Measurements from ENCODE around the gene PPP1R16B.
"Not testable (repeated sequence)": the region's sequence is repeated elsewhere in the genome, so short reads cannot be mapped to it uniquely, and the experiment has no call there.

Gene PPP1R16B

GRCh38 chr20:38855356-38855755, 49.9 kb downstream of the PPP1R16B start:
- DNase-seq, result no peak

GRCh38 chr20:38856570-38856969, 51.1 kb downstream of the PPP1R16B start:
- no peak for DNase-seq

DNA sequence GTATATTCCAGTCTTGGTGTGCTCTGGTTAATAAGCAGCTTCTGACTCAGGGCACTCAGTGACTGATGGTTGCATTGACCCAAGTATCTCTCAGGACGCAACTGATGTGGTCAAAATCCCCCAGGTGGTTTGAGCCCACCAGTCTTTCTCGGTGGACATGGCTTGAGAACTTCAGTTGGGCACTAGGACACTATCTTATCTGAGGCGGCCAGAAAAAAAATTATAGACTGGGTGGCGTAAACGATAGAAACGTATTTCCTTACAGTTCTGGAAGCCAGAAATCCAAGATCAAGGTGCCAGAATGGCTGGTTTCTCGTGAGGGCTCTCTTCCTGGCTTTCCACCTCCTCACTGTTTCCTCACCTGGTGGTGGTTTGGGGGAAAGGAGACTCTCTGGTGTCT, 52.2 kb downstream of the PPP1R16B start:
- no peak for DNase-seq

GRCh38 chr20:38859070-38859690, 53.7 kb downstream of the PPP1R16B start:
- peak; percentile 61 for DNase-seq

GRCh38 chr20:38859857-38860256, 54.4 kb downstream of the PPP1R16B start:
- DNase-seq, result not testable (repeated sequence)

- DNase-seq, result no peak
These were observed 55.5 kb downstream of the PPP1R16B start for GRCh38 chr20:38861071-38861401.

DNA sequence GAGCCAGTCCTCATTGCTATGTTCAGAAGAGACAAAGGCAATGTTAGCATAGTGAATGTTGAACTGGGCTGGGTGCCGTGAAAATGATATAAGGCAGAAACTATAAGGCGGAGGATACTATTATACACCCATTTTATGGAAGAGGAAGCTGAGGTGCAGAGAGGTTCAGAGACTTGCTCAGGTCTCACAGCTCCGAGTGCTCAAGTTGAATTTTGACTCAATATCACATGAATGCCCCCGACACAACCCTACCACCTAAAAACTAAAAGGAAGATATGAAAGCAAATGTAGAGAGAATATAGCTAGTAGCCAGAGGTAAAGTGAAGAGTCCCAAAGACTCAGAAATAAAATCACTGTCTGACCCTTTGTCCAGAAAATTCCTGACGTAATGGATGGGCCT, 56.7 kb downstream of the PPP1R16B start:
- DNase-seq, result no peak

DNA sequence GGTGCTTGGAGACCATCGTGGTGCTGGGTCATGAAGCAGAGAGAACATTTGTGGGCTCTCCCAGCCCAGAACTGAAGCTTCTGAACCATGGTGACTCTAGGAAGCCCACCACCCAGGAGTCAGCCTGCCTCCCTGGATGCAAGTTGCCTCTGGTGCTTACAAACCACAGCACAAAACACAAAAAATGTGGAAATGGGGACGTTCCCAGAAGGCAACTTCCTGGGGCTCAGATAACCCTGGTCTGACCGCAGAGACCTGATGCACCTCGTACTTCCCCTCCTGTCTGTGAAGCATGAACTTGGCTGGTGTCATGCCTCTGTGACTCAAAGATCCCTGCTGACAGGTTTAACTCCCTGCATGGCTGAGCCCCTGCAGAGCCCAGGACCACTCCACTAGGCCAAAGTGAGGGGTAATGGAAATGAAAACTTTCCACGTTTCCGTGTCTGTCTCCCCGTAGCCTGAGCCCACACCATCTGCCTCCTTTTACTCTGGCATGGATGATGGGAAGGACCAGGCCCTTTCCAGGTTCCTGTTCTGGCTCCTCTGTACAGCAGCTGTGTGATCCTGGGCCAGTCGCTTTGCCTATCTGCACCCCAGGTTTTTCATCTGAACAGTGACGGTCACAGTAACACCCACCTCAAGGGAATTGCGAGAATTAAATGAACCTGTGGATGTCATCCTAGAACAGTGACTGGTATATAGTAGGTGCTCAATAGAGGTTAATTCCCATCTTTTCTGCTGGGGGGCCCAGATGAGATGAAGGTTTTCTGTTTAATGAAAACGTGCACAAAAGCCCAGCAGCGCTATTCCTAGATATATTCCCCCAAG, 57.7 kb downstream of the PPP1R16B start:
- DNase-seq, result no peak

DNA sequence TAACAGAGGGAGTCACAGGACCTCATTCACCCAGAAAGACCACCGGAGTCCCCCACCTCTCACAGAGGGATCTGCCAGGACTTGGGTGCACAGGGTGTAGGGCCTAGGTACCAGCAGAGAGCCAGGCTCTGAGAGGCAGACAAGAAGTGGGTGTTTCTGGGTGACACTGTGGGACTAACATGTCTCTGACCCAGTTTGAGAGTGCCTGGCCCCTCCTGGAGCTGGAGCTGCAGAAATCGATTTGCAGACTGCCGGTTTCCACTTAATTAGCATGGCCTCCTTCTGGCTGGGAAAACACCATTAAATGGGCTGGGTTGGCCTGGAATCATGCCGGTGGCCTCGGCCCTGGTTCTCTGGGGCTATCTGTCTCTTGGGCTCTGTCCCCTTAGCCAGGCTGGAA, 59.2 kb downstream of the PPP1R16B start:
- no peak for DNase-seq

- no peak for DNase-seq
These were observed 61.0 kb downstream of the PPP1R16B start for GRCh38 chr20:38866265-38867061.

- no peak for DNase-seq
These were observed 61.5 kb downstream of the PPP1R16B start for GRCh38 chr20:38867062-38867359.

DNA sequence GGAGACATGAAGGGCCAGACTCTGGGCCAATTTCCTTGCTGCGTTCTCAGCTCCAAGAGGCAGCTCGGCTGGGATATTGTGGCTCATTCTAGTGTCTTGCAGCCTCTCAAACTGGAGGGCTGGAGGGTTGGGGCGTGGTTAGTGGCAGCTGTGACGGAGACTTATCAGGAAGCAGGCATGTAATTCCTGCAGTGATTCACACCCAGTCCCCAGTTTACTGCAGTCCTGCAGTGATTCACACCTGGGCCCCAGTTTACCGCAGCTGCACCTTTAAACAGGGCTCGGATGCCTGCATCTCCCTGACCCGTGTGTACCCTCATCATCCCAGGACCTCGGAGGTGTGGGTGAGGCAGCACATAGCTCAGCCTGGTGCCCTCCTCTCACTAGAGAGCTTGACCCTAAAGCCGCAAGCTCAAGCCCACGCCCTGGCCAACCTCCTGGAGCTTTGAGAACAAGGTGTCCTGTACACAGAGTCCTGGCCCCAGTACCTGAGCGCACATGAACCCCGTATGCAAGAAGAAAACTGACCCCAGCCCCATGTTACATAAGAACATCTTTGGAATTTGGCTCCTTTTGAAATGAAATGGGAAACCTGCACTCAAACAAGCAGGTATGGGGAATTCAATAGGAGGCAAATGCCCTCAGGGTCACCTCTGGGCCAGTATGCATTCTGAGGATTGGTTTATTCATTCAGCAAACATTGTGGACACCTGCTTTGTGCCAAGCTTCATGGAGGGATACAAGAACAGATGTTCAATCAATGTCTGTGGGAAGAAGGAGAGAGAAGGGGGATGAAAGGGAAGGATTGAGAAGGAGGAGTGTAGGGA, 65.4 kb downstream of the PPP1R16B start:
- DNase-seq, result no peak

DNA sequence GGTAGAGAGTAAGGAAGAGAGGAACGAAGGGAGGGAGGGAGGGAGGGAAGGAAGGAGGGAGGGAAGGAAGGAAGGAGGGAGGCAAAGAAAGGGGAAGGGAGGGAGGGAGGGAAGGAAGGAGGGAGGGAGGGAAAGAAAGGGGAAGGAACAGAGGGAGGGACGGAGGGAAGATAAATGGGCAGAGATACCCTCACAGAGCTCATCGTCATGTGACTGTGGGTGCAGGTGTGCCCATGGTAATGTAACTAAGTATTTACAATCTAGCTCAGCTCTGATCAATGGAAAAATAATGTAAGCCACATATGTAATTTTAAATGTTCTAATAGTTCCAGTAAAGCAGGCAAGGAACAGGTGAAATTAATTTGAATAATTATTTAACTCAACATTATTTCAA, 66.1 kb downstream of the PPP1R16B start:
- no peak for DNase-seq

- DNase-seq, result no peak
These were observed 66.5 kb downstream of the PPP1R16B start for GRCh38 chr20:38872036-38872435.

DNA sequence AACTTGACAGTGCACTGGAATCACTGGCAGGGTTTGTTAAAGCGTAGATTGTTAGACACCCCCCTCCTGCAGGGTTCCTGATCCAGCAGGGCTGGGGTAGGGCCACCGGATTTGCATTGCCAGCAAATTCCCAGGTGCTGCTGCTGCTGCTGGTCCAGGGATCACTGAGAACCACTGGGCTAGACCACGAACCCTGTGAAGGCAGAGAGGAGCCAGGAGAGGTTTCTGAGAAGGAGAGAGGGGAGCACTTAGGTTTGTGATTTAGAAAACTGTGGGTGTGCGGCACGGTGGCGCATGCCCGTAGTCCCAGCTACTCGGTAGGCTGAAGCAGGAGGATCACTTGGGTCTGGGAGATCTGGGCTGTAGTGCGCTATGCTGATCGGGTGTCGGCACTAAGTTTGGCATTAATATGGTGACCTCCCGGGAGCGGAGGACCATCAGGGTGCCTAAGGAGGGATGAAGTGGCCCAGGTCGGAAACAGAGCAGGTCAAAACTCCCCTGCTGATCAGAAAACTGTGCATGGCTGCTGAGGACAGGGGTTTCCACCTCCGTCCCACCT, 67.1 kb downstream of the PPP1R16B start:
- no peak for DNase-seq

DNA sequence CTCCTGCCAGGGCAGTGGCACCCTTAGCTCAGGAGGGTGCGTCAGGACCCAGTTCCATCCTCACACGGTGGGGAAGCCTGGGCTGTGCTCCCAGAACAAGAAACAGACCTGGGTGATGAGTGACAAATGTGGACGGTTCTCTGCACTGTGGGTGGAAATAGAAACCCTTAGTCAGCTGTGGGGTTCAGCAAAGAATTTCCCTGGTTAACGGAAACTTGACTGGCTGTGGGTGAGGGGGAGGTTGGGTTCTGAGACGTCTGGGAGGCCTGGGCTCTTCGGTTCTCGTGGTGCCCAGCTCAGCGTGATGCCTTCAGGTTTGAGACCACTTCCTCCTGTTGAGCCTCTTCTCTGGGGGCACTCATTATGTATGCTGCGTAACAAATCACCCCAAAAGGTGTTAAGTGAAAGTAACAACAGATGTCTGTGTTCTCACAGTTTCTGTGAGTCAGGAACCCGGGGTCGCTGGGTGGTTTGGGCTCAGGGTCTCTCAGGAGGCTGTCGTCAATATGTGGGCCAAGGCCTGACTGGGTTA, 67.6 kb downstream of the PPP1R16B start:
- no peak for DNase-seq

- DNase-seq, result peak; percentile 33
These were observed 69.1 kb downstream of the PPP1R16B start for GRCh38 chr20:38874460-38875174.

- DNase-seq, result peak; percentile 33
These were observed 69.9 kb downstream of the PPP1R16B start for GRCh38 chr20:38875175-38875993.

DNA sequence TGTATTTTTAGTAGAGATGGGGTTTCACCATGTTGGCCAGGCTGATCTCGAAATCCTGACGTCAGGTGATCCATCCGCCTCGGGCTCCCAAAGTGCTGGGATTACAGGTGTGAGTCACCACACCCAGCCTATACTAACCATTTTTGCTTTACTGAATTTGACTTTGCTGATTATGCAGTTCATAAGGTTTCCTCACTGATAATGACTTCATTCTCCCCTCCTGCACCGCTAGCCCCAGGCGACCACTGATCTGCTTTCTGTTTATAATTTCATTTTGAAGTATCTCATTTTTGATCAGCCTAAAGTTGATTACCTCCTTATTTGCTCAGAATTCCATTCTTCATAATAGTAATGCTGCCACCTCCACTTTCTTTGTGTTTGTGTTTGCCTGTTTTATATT, 72.0 kb downstream of the PPP1R16B start:
- DNase-seq, result no peak

DNA sequence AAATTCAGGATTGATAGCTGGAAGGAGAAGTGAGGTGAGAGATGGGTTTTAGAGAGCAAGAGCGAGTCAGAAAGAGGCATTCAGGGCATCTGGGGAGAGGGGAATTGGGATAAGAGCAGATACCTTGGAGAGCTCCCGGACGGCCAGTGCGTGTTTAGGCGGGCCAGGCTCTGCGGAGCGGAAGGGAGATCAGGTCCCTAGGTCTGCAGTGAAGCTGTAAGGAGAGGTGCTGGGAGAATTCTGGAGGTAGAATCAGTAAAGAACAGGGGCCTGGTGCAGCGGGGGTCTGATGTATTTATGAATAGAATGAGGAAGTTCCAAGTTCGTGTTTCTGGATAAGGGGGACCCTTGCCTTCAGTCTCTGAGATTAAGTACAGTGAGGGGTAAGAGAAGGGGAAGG, 73.4 kb downstream of the PPP1R16B start:
- DNase-seq, result peak; percentile 40

Measured in hematopoietic multipotent progenitor cell treated with erythropoietin and hydrocortisone succinate and interleukin-3 and kit ligand, for 6 days (in vitro differentiated cells).